Sigmoid colon (tissue), 7 donors: ENCODE results near the gene MCF2L. TPM values are rescaled to one million over a fixed set of nuclear protein-coding genes. Genes with fewer than 3 reads are reported as not detected.

ENCODE experiments used
- DNase-seq: peaks from one replicate; pipeline ENCODE4 v3.0.0-alpha.2; 2019
- H3K27ac ChIP-seq, 4 donors: fragments of 200-600 bp; sonication (generic); one replicate each; pipeline ENCODE4 v1.5.1; 2016 to 2019; ENCODE audit warnings: mild to moderate bottlenecking in 1 of 4
- H3K27me3 ChIP-seq, 3 donors: fragments of 200-600 bp; sonication (generic); one replicate each; pipeline ENCODE4 v1.5.1; 2019; ENCODE audit warnings: mild to moderate bottlenecking in 1 of 3
- H3K36me3 ChIP-seq, 4 donors: fragments of 200-600 bp; sonication (generic); one replicate each; pipeline ENCODE4 v1.5.1; 2016 to 2019
- H3K4me1 ChIP-seq, 4 donors: fragments of 200-600 bp; sonication (generic); one replicate each; pipeline ENCODE4 v1.5.1; 2017 to 2019
- H3K4me3 ChIP-seq, 4 donors: fragments of 200-600 bp; sonication (generic); one replicate each; pipeline ENCODE4 v1.5.1; 2017 to 2019; ENCODE audit warnings: mild to moderate bottlenecking in 2 of 4, moderate library complexity in 1 of 4
- H3K9me3 ChIP-seq, 4 donors: fragments of 200-600 bp in 3 of 4; sonication (generic) in 3 of 4; one replicate each; pipeline versions ENCODE4 v1.5.1 to v1.6.1; 2013 to 2019
- EP300 ChIP-seq, 4 donors: sonication (generic); formaldehyde crosslinking; IDR thresholded peaks; one replicate each; pipeline ENCODE4 v1.6.1; 2017; ENCODE audit warnings: antibody characterized with exemption in 4 of 4
- POLR2A ChIP-seq, 2 donors: fragments of 450-650 bp; IDR thresholded peaks; one replicate each; pipeline ENCODE4 v1.6.1; 2016; ENCODE audit warnings: antibody characterized with exemption in 2 of 2, mild to moderate bottlenecking in 2 of 2, moderate library complexity in 2 of 2
- POLR2AphosphoS5 ChIP-seq, 4 donors: sonication (generic); formaldehyde crosslinking; IDR thresholded peaks; one replicate each; pipeline ENCODE4 v1.6.1; 2017; ENCODE audit warnings: antibody characterized with exemption in 4 of 4
- WGBS, 2 donors: extraction: QIAGEN DNeasy Blood & Tissue Kit; methylation state at CpG; one replicate each; pipeline ENCODE4 v1.1.7; 2013; 5-methylcytosine and 5-hydroxymethylcytosine counted together
- intact Hi-C: fragments of 100-400 bp; cut with DNase I; formaldehyde crosslinking; loops from one replicate; pipeline ENCODE4 v1.15.1; 2023
- polyA plus RNA-seq, 3 donors: library from polyadenylated mRNA; stranded (reverse); fragments of 200-250 nt; gene quantifications; one replicate each; pipeline ENCODE4 v1.2.3, GENCODE V29; 2013
- total RNA-seq, 4 donors: library from RNA; depleted of rRNA; stranded (reverse); fragments of >200 nt; gene quantifications; one replicate each; pipeline ENCODE4 v1.1.0, GENCODE V29; 2016
- TF ChIP-seq, protein P1 (sequence below), 4 experiments: fragments of 450-650 bp in 3 of 4; fragments of 200-600 bp in 1 of 4; IDR thresholded peaks; one replicate each; pipeline ENCODE4 v1.5.1; 2016 to 2019; ENCODE audit warnings: antibody characterized with exemption in 4 of 4, mild to moderate bottlenecking in 3 of 4, moderate library complexity in 2 of 4
- donor health status: healthy with polysubstance abuse.
- donor health status: Bipolar disorder and iron deficiency.
- donor health status: healthy.

MCF2L gene
- total and polyA plus RNA-seq, 7 donors: 7.5 to 59.9 (median 20.2) TPM

GRCh38 chr13:113112893-113113845 is 144.2 kb downstream of the MCF2L start:
- Histone ChIP-seq H3K27me3 (peaks cover 18 to 32% (median 21%) of the 10 kb centered on the region in 3 donors), H3K4me1 (peaks cover 0 to 17% (median 15%) of the 10 kb centered on the region in 4 donors), H3K9me3 (no peaks in the 10 kb centered on the region), H3K27ac (no peak overlapping the region), H3K36me3 (no peaks in the 10 kb centered on the region), H3K4me3 (no peak overlapping the region)
- TF ChIP-seq POLR2AphosphoS5 (IDR thresholded peaks at IDR 0.05) (no peak), EP300 (IDR thresholded peaks at IDR 0.05) (no peak), POLR2A (IDR thresholded peaks at IDR 0.05) (no peak)
- TF ChIP-seq, protein P1, sequence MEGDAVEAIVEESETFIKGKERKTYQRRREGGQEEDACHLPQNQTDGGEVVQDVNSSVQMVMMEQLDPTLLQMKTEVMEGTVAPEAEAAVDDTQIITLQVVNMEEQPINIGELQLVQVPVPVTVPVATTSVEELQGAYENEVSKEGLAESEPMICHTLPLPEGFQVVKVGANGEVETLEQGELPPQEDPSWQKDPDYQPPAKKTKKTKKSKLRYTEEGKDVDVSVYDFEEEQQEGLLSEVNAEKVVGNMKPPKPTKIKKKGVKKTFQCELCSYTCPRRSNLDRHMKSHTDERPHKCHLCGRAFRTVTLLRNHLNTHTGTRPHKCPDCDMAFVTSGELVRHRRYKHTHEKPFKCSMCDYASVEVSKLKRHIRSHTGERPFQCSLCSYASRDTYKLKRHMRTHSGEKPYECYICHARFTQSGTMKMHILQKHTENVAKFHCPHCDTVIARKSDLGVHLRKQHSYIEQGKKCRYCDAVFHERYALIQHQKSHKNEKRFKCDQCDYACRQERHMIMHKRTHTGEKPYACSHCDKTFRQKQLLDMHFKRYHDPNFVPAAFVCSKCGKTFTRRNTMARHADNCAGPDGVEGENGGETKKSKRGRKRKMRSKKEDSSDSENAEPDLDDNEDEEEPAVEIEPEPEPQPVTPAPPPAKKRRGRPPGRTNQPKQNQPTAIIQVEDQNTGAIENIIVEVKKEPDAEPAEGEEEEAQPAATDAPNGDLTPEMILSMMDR (IDR thresholded peaks at IDR 0.05): no peak
- DNase-seq: peak; percentile 45
- 52 to 54% methylated on average over 9 of the region's 9 CpGs for WGBS, 2 donors
- intact Hi-C loops: no loop called here

- Histone ChIP-seq H3K36me3 (no peaks in the 10 kb centered on the region), H3K4me3 (no peak overlapping the region), H3K4me1 (peaks cover 0 to 17% (median 15%) of the 10 kb centered on the region in 4 donors), H3K27ac (no peak overlapping the region), H3K27me3 (peaks cover 18 to 32% (median 21%) of the 10 kb centered on the region in 3 donors), H3K9me3 (no peaks in the 10 kb centered on the region)
- 89 to 92% methylated on average over 8 of the region's 8 CpGs for WGBS, 2 donors
- DNase-seq: peak; percentile 33
- intact Hi-C loops: no loop called here
- TF ChIP-seq POLR2A (IDR thresholded peaks at IDR 0.05) (no peak), EP300 (IDR thresholded peaks at IDR 0.05) (no peak)
- TF ChIP-seq, protein P1 (IDR thresholded peaks at IDR 0.05): no peak
Observed at GRCh38 chr13:113113846-113114271, 144.8 kb downstream of the MCF2L start.

- peak; percentile 46 for DNase-seq
- Histone ChIP-seq H3K36me3 (no peaks in the 10 kb centered on the region), H3K27ac (no peak overlapping the region), H3K9me3 (no peaks in the 10 kb centered on the region), H3K4me3 (no peak overlapping the region), H3K4me1 (peaks cover 0 to 13% (median 13%) of the 10 kb centered on the region in 4 donors), H3K27me3 (peaks cover 14 to 24% (median 14%) of the 10 kb centered on the region in 3 donors)
- intact Hi-C loops: no loop called here
- TF ChIP-seq, protein P1 (IDR thresholded peaks at IDR 0.05): no peak
- no peak for TF ChIP-seq POLR2AphosphoS5 (IDR thresholded peaks at IDR 0.05)
- no peak for TF ChIP-seq POLR2A (IDR thresholded peaks at IDR 0.05)
- no peak for TF ChIP-seq EP300 (IDR thresholded peaks at IDR 0.05)
- 90 to 93% methylated on average over 17 of the region's 17 CpGs for WGBS, 2 donors
Observed at GRCh38 chr13:113114511-113115362, 145.7 kb downstream of the MCF2L start.

- H3K27me3 ChIP-seq: peaks cover 5 to 16% (median 6%) of the 10 kb centered on the region in 3 donors
- H3K9me3 ChIP-seq: no peaks in the 10 kb centered on the region
- TF ChIP-seq POLR2AphosphoS5 (IDR thresholded peaks at IDR 0.05): no peak
- TF ChIP-seq EP300 (IDR thresholded peaks at IDR 0.05): no peak
- no peak for TF ChIP-seq POLR2A (IDR thresholded peaks at IDR 0.05)
- TF ChIP-seq, protein P1 (IDR thresholded peaks at IDR 0.05): no peak
- H3K27ac ChIP-seq: no peak overlapping the region
- peak; percentile 46 for DNase-seq
- 81 to 87% methylated on average over 21 of the region's 21 CpGs for WGBS, 2 donors
- no peaks in the 10 kb centered on the region for H3K36me3 ChIP-seq
- peaks cover 0 to 5% (median 5%) of the 10 kb centered on the region in 4 donors for H3K4me1 ChIP-seq
- intact Hi-C loops: no loop called here
- no peak overlapping the region for H3K4me3 ChIP-seq
Observed at GRCh38 chr13:113115363-113116205, 146.6 kb downstream of the MCF2L start.
